Activated CD8-positive, alpha-beta memory T cell treated with anti-CD3 and anti-CD28 coated beads for 1 hour (primary cell): ENCODE results near the gene SYT6.

Experiments used
- DNase-seq, 2 donors: peaks; one replicate each; pipeline ENCODE4 v3.0.0-alpha.2; 2020; ENCODE audit warnings: low read depth in 1 of 2; ENCODE audit errors: extremely low read depth in 1 of 2

The SYT6 gene

GRCh38 chr1:114153261-114154145 is at the start of gene SYT6:
Gene SYT6 (minus strand): TSS chr1:114153869. CDS start chr1:114153772, 97 bp downstream.
- DNase-seq = no peak

- DNase-seq = no peak
These were observed 47.8 kb upstream of the SYT6 start for GRCh38 chr1:114201486-114201885.

GRCh38 chr1:114199017-114199594 is 45.4 kb upstream of the SYT6 start:
- DNase-seq = no peak

- no peak for DNase-seq
These were observed 43.6 kb upstream of the SYT6 start for GRCh38 chr1:114196992-114197907.

GRCh38 chr1:114195819-114196218 is 42.1 kb upstream of the SYT6 start:
- no peak for DNase-seq

GRCh38 chr1:114192328-114192727 is 38.7 kb upstream of the SYT6 start:
- DNase-seq = no peak

- DNase-seq = no peak
These were observed 35.7 kb upstream of the SYT6 start for GRCh38 chr1:114189398-114189797.

GRCh38 chr1:114181356-114181755 is 27.7 kb upstream of the SYT6 start:
- no peak for DNase-seq

- no peak for DNase-seq
These were observed 27.1 kb upstream of the SYT6 start for GRCh38 chr1:114180742-114181141.

GRCh38 chr1:114178936-114179335 is 25.3 kb upstream of the SYT6 start:
- DNase-seq = no peak

GRCh38 chr1:114177282-114177681 is 23.6 kb upstream of the SYT6 start:
- no peak for DNase-seq

- no peak for DNase-seq
These were observed 22.7 kb upstream of the SYT6 start for GRCh38 chr1:114176366-114176765.

- DNase-seq = no peak
These were observed 20.0 kb upstream of the SYT6 start for GRCh38 chr1:114173680-114174079.

GRCh38 chr1:114169509-114169908 is 15.8 kb upstream of the SYT6 start:
- DNase-seq = no peak

GRCh38 chr1:114167226-114167625 is 13.6 kb upstream of the SYT6 start:
- no peak for DNase-seq

- no peak for DNase-seq
These were observed 11.3 kb upstream of the SYT6 start for GRCh38 chr1:114164840-114165543.

- no peak for DNase-seq
These were observed 6.3 kb upstream of the SYT6 start for GRCh38 chr1:114159941-114160340.

GRCh38 chr1:114157275-114157660 is 3.6 kb upstream of the SYT6 start:
- DNase-seq = no peak

GRCh38 chr1:114156538-114157274 is 3.0 kb upstream of the SYT6 start:
- no peak for DNase-seq

GRCh38 chr1:114155706-114156105 is 2.0 kb upstream of the SYT6 start:
- DNase-seq = no peak
